ENCODE results near the gene LCN10. TPM values are rescaled to one million over a fixed set of nuclear protein-coding genes. Genes with fewer than 3 reads are reported as not detected.

LCN10 gene
- total RNA-seq, 1 donor from 2014 or later = not detected

GRCh38 chr9:136688274-136689107 is 54.2 kb downstream of the LCN10 start:
- DNase-seq (ENCODE audit: extremely low spot score, unreplicated experiment) = no peak
- peak overlapping the region; percentile 32 for H3K4me3 Mint-ChIP-seq (ENCODE audit: unreplicated experiment)
- TF ChIP-seq, protein P1, sequence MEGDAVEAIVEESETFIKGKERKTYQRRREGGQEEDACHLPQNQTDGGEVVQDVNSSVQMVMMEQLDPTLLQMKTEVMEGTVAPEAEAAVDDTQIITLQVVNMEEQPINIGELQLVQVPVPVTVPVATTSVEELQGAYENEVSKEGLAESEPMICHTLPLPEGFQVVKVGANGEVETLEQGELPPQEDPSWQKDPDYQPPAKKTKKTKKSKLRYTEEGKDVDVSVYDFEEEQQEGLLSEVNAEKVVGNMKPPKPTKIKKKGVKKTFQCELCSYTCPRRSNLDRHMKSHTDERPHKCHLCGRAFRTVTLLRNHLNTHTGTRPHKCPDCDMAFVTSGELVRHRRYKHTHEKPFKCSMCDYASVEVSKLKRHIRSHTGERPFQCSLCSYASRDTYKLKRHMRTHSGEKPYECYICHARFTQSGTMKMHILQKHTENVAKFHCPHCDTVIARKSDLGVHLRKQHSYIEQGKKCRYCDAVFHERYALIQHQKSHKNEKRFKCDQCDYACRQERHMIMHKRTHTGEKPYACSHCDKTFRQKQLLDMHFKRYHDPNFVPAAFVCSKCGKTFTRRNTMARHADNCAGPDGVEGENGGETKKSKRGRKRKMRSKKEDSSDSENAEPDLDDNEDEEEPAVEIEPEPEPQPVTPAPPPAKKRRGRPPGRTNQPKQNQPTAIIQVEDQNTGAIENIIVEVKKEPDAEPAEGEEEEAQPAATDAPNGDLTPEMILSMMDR (IDR thresholded peaks at IDR 0.05) = no peak
- H3K27me3 Mint-ChIP-seq (ENCODE audit: unreplicated experiment) = no peaks in the 10 kb centered on the region
- no peak overlapping the region for H3K27ac Mint-ChIP-seq (ENCODE audit: unreplicated experiment)
- H3K36me3 Mint-ChIP-seq (ENCODE audit: unreplicated experiment) = no peaks in the 10 kb centered on the region
- no peaks in the 10 kb centered on the region for H3K9me3 Mint-ChIP-seq (ENCODE audit: unreplicated experiment)
- H3K4me1 Mint-ChIP-seq (ENCODE audit: unreplicated experiment) = peaks cover 13% of the 10 kb centered on the region

Small RNA genes within 50 kb of the gene (microRNA-seq; reads per million reads assigned to microRNA genes)
- not detected for gene MIR6722 (ENCODE audit: unreplicated experiment)

Other genes starting within 250 kb of the LCN10 start
- gene NOTCH1, start 196.9 kb downstream of the LCN10 start, total RNA-seq = 44.9 and 53.6 TPM in 2 replicates
- 6.9 and 8.4 TPM in 2 replicates for gene EGFL7, start 80.0 kb downstream of the LCN10 start, total RNA-seq
- gene AGPAT2, start 55.5 kb downstream of the LCN10 start, total RNA-seq = 34.4 and 36.4 TPM in 2 replicates
- gene DIPK1B, start 30.4 kb downstream of the LCN10 start, total RNA-seq = 11.4 and 11.5 TPM in 2 replicates
- gene LCN6, start 5.6 kb upstream of the LCN10 start, total RNA-seq = not detected in 2 replicates
- gene LCN8, start 15.3 kb upstream of the LCN10 start, total RNA-seq = not detected in 2 replicates
- gene LCN15, start 21.6 kb upstream of the LCN10 start, total RNA-seq = not detected in 2 replicates
- 29.2 and 36.0 TPM in 2 replicates for gene TMEM141, start 48.4 kb upstream of the LCN10 start, total RNA-seq
- gene CCDC183, start 53.4 kb upstream of the LCN10 start, total RNA-seq = 0.89 and 0.94 TPM in 2 replicates
- gene RABL6, start 65.0 kb upstream of the LCN10 start, total RNA-seq = 82.2 and 84.7 TPM in 2 replicates
- 4.4 and 4.5 TPM in 2 replicates for gene AJM1, start 99.5 kb upstream of the LCN10 start, total RNA-seq
- gene PHPT1, start 106.5 kb upstream of the LCN10 start, total RNA-seq = 131 and 142 TPM in 2 replicates
- 7.4 and 9.4 TPM in 2 replicates for gene MAMDC4, start 109.4 kb upstream of the LCN10 start, total RNA-seq
- gene EDF1, start 123.4 kb upstream of the LCN10 start, total RNA-seq = 338 and 342 TPM in 2 replicates
- gene TRAF2, start 143.6 kb upstream of the LCN10 start, total RNA-seq = 12.2 and 14.4 TPM in 2 replicates
- gene FBXW5, start 201.8 kb upstream of the LCN10 start, total RNA-seq = 84.4 and 93.0 TPM in 2 replicates
- 1.3 and 1.7 TPM in 2 replicates for gene C8G, start 202.3 kb upstream of the LCN10 start, total RNA-seq
- gene LCN12, start 209.3 kb upstream of the LCN10 start, total RNA-seq = 0.57 and 1.4 TPM in 2 replicates
- gene PTGDS, start 234.6 kb upstream of the LCN10 start, total RNA-seq = 123 and 129 TPM in 2 replicates
- gene LCNL1, start 240.1 kb upstream of the LCN10 start, total RNA-seq = 3.0 and 3.4 TPM in 2 replicates
- gene PAXX, start 249.5 kb upstream of the LCN10 start, total RNA-seq = 38.5 and 51.4 TPM in 2 replicates

All from osteocyte (in vitro differentiated cells).